Esophagus squamous epithelium (tissue), 5 donors: Measurements from ENCODE around the gene ABCC9. TPM values are rescaled to one million over a fixed set of nuclear protein-coding genes. Genes with fewer than 3 reads are reported as not detected.

Source experiments
- DNase-seq: peaks from one replicate; lab custom pipeline; 2025; lab: John Stamatoyannopoulos, UW
- H3K27ac ChIP-seq, 4 donors: fragments of 200-600 bp; sonication (generic); one replicate each; pipeline ENCODE4 v1.5.1; 2016 to 2019; ENCODE audit warnings: mild to moderate bottlenecking in 1 of 4
- H3K27me3 ChIP-seq, 4 donors: fragments of 200-600 bp; sonication (generic); 1 replicate in 3 of 4; 2 replicates in 1 of 4; pipeline versions ENCODE4 v1.5.1 to v1.6.0; 2017 to 2021; ENCODE audit warnings: antibody characterized with exemption in 1 of 4
- H3K36me3 ChIP-seq, 3 donors: fragments of 200-600 bp; sonication (generic); one replicate each; pipeline ENCODE4 v1.5.1; 2016 to 2019
- H3K4me1 ChIP-seq, 3 donors: fragments of 200-600 bp; sonication (generic); one replicate each; pipeline ENCODE4 v1.5.1; 2017 to 2019
- H3K4me3 ChIP-seq, 4 donors: fragments of 200-600 bp; sonication (generic); 1 replicate in 3 of 4; 2 replicates in 1 of 4; pipeline ENCODE4 v1.5.1; 2016 to 2019; ENCODE audit warnings: mild to moderate bottlenecking in 2 of 4, moderate library complexity in 1 of 4
- H3K9me3 ChIP-seq, 3 donors: fragments of 200-600 bp; sonication (generic); one replicate each; pipeline ENCODE4 v1.5.1; 2016 to 2019
- CTCF ChIP-seq, 6 experiments: fragments of 450-650 bp in 4 of 6; fragments of 200-600 bp in 2 of 6; sonication (generic) in 2 of 6; IDR thresholded peaks; one replicate each; pipeline ENCODE4 v1.5.1; 2016 to 2019; ENCODE audit warnings: antibody characterized with exemption in 6 of 6, mild to moderate bottlenecking in 4 of 6, moderate library complexity in 4 of 6
- POLR2A ChIP-seq, 4 donors: fragments of 450-650 bp; IDR thresholded peaks; one replicate each; pipeline ENCODE4 v1.6.1; 2017; ENCODE audit warnings: antibody characterized with exemption in 4 of 4, mild to moderate bottlenecking in 4 of 4, moderate library complexity in 3 of 4
- WGBS, 2 donors: methylation state at CpG; one replicate each; pipeline ENCODE4 v1.1.5; 2018; 5-methylcytosine and 5-hydroxymethylcytosine counted together
- intact Hi-C: fragments of 100-400 bp; cut with DNase I; formaldehyde crosslinking; loops from one replicate; pipeline ENCODE4 v1.15.0; 2022
- total RNA-seq, 4 donors: library from RNA; depleted of rRNA; stranded (reverse); fragments of >200 nt; gene quantifications; one replicate each; pipeline ENCODE4 v1.1.0, GENCODE V29; 2016
- donor health status: DM: yes; HTN: yes; CAD: no.

The ABCC9 gene
- total RNA-seq, 4 donors from 2014 or later: 0.68 to 11.6 (median 6.0) TPM

GRCh38 chr12:21851151-21851550, 90.1 kb downstream of the ABCC9 start:
- Histone ChIP-seq H3K36me3 (no peaks in the 10 kb centered on the region), H3K27me3 (no peaks in the 10 kb centered on the region), H3K27ac (no peak overlapping the region), H3K4me3 (no peak overlapping the region), H3K4me1 (peaks cover 0 to 8% (median 0%) of the 10 kb centered on the region in 3 donors), H3K9me3 (no peaks in the 10 kb centered on the region)
- DNase-seq: no peak
- WGBS, 2 donors: 63 to 70% methylated on average over 1 of the region's 1 CpG
- intact Hi-C loops: no loop called here
- TF ChIP-seq POLR2A (IDR thresholded peaks at IDR 0.05) (no peak), CTCF (IDR thresholded peaks at IDR 0.05) (no peak)

- Histone ChIP-seq H3K4me3 (no peak overlapping the region), H3K27me3 (no peaks in the 10 kb centered on the region), H3K4me1 (peaks cover 0 to 8% (median 0%) of the 10 kb centered on the region in 3 donors), H3K27ac (no peak overlapping the region), H3K9me3 (no peaks in the 10 kb centered on the region), H3K36me3 (no peaks in the 10 kb centered on the region)
- WGBS, 2 donors: 41 to 57% methylated on average over 4 of the region's 4 CpGs
- TF ChIP-seq CTCF (IDR thresholded peaks at IDR 0.05): no peak
- no peak for TF ChIP-seq POLR2A (IDR thresholded peaks at IDR 0.05)
- intact Hi-C loops: no loop called here
- DNase-seq: no peak
Observed at GRCh38 chr12:21850419-21850818, 90.8 kb downstream of the ABCC9 start.

- Histone ChIP-seq H3K36me3 (no peaks in the 10 kb centered on the region), H3K4me3 (no peak overlapping the region), H3K27me3 (no peaks in the 10 kb centered on the region), H3K4me1 (peaks cover 0 to 8% (median 0%) of the 10 kb centered on the region in 3 donors), H3K9me3 (no peaks in the 10 kb centered on the region), H3K27ac (no peak overlapping the region)
- intact Hi-C loops: no loop called here
- 35 to 39% methylated on average over 2 of the region's 2 CpGs for WGBS, 2 donors
- no peak for DNase-seq
- TF ChIP-seq POLR2A (IDR thresholded peaks at IDR 0.05) (no peak), CTCF (IDR thresholded peaks at IDR 0.05) (no peak)
Observed at GRCh38 chr12:21849878-21850277, 91.3 kb downstream of the ABCC9 start.

DNA sequence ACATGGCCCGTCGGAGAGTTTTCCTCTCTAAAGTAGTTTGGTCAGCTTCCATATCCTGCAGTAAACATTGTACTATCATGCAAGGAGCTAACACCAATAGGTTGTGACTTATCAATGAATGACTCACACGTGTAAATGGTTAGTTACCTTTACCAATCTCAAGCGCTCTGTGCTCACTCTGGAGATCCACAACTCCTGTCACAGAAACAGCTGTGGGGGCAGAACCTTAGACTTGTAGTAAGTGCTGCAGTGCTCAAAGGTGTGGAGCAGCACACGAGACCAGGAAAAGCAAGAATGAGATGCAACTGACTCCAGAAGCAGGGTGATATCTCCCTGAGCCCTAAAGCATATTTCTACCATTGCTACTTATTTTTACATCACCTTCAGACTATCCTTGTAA, 93.0 kb downstream of the ABCC9 start:
- intact Hi-C loops: no loop called here
- H3K4me3 ChIP-seq: no peak overlapping the region
- TF ChIP-seq CTCF (IDR thresholded peaks at IDR 0.05) (no peak), POLR2A (IDR thresholded peaks at IDR 0.05) (no peak)
- H3K27me3 ChIP-seq: no peaks in the 10 kb centered on the region
- H3K9me3 ChIP-seq: no peaks in the 10 kb centered on the region
- H3K36me3 ChIP-seq: no peaks in the 10 kb centered on the region
- H3K4me1 ChIP-seq: peaks cover 0 to 8% (median 0%) of the 10 kb centered on the region in 3 donors
- no peak for DNase-seq
- no peak overlapping the region for H3K27ac ChIP-seq
- WGBS, 2 donors: 77 to 89% methylated on average over 5 of the region's 5 CpGs

GRCh38 chr12:21843795-21844194, 97.4 kb downstream of the ABCC9 start:
- WGBS, 2 donors: 84 to 91% methylated on average over 2 of the region's 2 CpGs
- Histone ChIP-seq H3K4me3 (no peak overlapping the region), H3K27me3 (no peaks in the 10 kb centered on the region), H3K4me1 (no peaks in the 10 kb centered on the region), H3K36me3 (no peaks in the 10 kb centered on the region), H3K9me3 (no peaks in the 10 kb centered on the region), H3K27ac (no peak overlapping the region)
- intact Hi-C loops: no loop called here
- no peak for DNase-seq
- TF ChIP-seq CTCF (IDR thresholded peaks at IDR 0.05) (no peak), POLR2A (IDR thresholded peaks at IDR 0.05) (no peak)
